Upper lobe of left lung (tissue), 6 donors: ENCODE measurements around the gene RPS4Y2. TPM values are rescaled to one million over a fixed set of nuclear protein-coding genes. Genes with fewer than 3 reads are reported as not detected.

Source experiments
- ATAC-seq, 2 donors: fragments of 200-7000 bp; cut with Tn5 transposase; one replicate each; pipeline ENCODE4 v1.9.1; 2022; ENCODE audit warnings: mild to moderate bottlenecking in 2 of 2, moderate library complexity in 2 of 2; ENCODE audit not compliant: low FRiP score in 2 of 2
- DNase-seq, 2 donors: peaks; one replicate each; pipeline ENCODE4 v3.0.0-alpha.2; 2019 to 2020
- H3K27ac ChIP-seq, 4 donors: fragments of 200-600 bp; sonication (generic); one replicate each; pipeline ENCODE4 v1.5.1; 2016 to 2019
- H3K27me3 ChIP-seq, 4 donors: fragments of 200-600 bp; sonication (generic); one replicate each; pipeline ENCODE4 v1.5.1; 2017 to 2019
- H3K36me3 ChIP-seq, 4 donors: fragments of 200-600 bp; sonication (generic); one replicate each; pipeline ENCODE4 v1.5.1; 2016 to 2019
- H3K4me1 ChIP-seq, 4 donors: fragments of 200-600 bp; sonication (generic); one replicate each; pipeline ENCODE4 v1.5.1; 2018 to 2019
- H3K4me3 ChIP-seq, 4 donors: fragments of 200-600 bp; sonication (generic); one replicate each; pipeline ENCODE4 v1.5.1; 2017 to 2019; ENCODE audit warnings: mild to moderate bottlenecking in 2 of 4, moderate library complexity in 1 of 4
- H3K9me3 ChIP-seq, 4 donors: fragments of 200-600 bp; sonication (generic); one replicate each; pipeline ENCODE4 v1.5.1; 2018 to 2019
- EP300 ChIP-seq, 4 donors: sonication (generic); formaldehyde crosslinking; IDR thresholded peaks; one replicate each; pipeline ENCODE4 v1.5.1; 2017; ENCODE audit warnings: antibody characterized with exemption in 4 of 4, control low read depth in 2 of 4
- POLR2A ChIP-seq, 4 donors: fragments of 450-650 bp; IDR thresholded peaks; one replicate each; pipeline ENCODE4 v1.5.1; 2016 to 2017; ENCODE audit warnings: antibody characterized with exemption in 4 of 4, mild to moderate bottlenecking in 2 of 4
- POLR2AphosphoS5 ChIP-seq, 2 donors: sonication (generic); formaldehyde crosslinking; IDR thresholded peaks; one replicate each; pipeline ENCODE4 v1.5.1; 2017; ENCODE audit warnings: antibody characterized with exemption in 2 of 2
- WGBS, 2 donors: methylation state at CpG; one replicate each; pipeline ENCODE4 v1.1.5; 2017 to 2018; 5-methylcytosine and 5-hydroxymethylcytosine counted together
- total RNA-seq, 6 donors: library from RNA; depleted of rRNA in 4 of 6; stranded (reverse); fragments of >200 nt in 4 of 6; gene quantifications; one replicate each; pipeline versions ENCODE4 v1.1.0 to v1.2.1, GENCODE V29; 2016 to 2021
- TF ChIP-seq, protein P1 (sequence below), 6 experiments: fragments of 450-650 bp in 4 of 6; fragments of 200-600 bp in 2 of 6; sonication (generic) in 2 of 6; IDR thresholded peaks; one replicate each; pipeline ENCODE4 v1.5.1; 2016 to 2019; ENCODE audit warnings: antibody characterized with exemption in 6 of 6
- donor health status: DM: no; HTN: no; CAD: no; lungs with moderate emphysema.
- donor health status: DM: no; HTN: yes; CAD: no; lungs with severe emphysema.

Gene RPS4Y2
- total RNA-seq, 6 donors from 2014 or later: not detected

DNA sequence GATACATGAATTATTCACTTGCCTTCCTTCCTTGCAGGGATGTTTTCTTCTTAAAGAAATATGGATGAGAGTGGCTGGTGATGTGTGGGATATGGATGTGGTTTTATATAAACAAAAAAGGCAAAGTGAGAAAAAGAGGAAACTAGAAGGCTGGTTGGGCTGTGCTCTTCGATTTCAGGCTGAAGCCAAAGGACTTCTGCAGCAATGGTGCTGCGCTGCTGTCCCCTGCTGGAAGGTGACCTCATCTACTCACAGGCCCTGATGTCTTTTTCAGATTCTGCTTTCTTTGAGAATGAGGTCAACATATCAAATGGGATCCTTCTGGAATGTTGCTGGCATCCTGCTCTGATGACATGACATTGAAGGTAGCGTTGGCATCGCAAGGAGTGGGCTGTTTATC is 15.3 kb upstream of the RPS4Y2 start:
- DNase-seq: no peak
- Histone ChIP-seq H3K9me3 (no peaks in the 10 kb centered on the region), H3K36me3 (no peaks in the 10 kb centered on the region), H3K27ac (no peak overlapping the region), H3K27me3 (no peaks in the 10 kb centered on the region), H3K4me3 (no peak overlapping the region), H3K4me1 (no peaks in the 10 kb centered on the region)
- ATAC-seq: peak in 1 of 2 donors; percentile 47
- no peak for TF ChIP-seq POLR2A (IDR thresholded peaks at IDR 0.05)
- TF ChIP-seq, protein P1, sequence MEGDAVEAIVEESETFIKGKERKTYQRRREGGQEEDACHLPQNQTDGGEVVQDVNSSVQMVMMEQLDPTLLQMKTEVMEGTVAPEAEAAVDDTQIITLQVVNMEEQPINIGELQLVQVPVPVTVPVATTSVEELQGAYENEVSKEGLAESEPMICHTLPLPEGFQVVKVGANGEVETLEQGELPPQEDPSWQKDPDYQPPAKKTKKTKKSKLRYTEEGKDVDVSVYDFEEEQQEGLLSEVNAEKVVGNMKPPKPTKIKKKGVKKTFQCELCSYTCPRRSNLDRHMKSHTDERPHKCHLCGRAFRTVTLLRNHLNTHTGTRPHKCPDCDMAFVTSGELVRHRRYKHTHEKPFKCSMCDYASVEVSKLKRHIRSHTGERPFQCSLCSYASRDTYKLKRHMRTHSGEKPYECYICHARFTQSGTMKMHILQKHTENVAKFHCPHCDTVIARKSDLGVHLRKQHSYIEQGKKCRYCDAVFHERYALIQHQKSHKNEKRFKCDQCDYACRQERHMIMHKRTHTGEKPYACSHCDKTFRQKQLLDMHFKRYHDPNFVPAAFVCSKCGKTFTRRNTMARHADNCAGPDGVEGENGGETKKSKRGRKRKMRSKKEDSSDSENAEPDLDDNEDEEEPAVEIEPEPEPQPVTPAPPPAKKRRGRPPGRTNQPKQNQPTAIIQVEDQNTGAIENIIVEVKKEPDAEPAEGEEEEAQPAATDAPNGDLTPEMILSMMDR (IDR thresholded peaks at IDR 0.05): peak in 2 of 6 experiments; percentile 9 to 33
- 44% methylated on average over 4 of the region's 4 CpGs; no CpG with 5 or more reads in 1 of the 2 donors for WGBS, 2 donors

DNA sequence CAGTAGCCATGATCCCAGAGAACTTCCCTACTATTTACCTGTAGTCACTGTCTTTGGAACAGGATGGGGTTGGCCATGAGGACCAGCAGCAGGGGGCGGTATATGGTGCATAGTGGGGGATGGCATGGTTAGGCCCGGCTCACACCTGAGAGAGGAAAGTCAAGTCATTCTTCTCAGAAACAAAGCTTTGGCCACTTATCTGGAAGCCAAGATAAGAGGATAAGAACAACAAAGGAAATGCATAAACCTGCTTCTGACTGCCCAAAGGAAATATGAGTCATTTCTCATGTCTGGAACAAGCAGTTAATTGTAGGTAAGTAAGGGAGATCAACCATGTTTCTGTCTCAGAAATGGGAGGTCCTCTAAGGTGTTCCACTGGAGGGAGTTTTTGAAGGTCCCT is 10.8 kb upstream of the RPS4Y2 start:
- WGBS, 2 donors: 49% methylated on average over 2 of the region's 2 CpGs; no CpG with 5 or more reads in 1 of the 2 donors
- no peak for TF ChIP-seq EP300 (IDR thresholded peaks at IDR 0.05)
- TF ChIP-seq, protein P1 (IDR thresholded peaks at IDR 0.05): no peak
- no peak for TF ChIP-seq POLR2A (IDR thresholded peaks at IDR 0.05)
- no peak for TF ChIP-seq POLR2AphosphoS5 (IDR thresholded peaks at IDR 0.05)

DNA sequence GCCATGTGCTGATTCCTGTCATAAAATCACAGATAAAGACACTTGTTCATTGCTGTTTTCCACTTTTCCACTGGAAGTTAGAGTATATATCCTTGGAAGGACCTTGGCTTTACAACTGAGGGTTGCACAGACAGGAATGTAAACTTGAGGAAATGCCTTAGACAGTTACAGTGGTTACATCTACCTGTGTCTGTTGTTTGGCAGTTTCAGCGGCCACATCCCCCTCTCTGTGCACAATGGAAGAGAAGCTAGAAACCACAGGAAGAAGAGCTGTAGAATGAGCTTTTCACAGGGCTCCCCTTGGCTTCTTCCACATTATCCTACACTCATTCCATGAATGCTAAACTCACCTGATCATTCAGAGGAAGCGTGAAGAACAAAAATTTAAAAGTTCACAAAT is 9.0 kb upstream of the RPS4Y2 start:
- no peak for ATAC-seq

More for the DNA sequence above, 10.8 kb upstream of the RPS4Y2 start:
- H3K9me3 ChIP-seq: no peaks in the 10 kb centered on the region
- no peaks in the 10 kb centered on the region for H3K4me1 ChIP-seq
- H3K36me3 ChIP-seq: no peaks in the 10 kb centered on the region
- H3K27ac ChIP-seq: no peak overlapping the region
- no peak for ATAC-seq
- no peaks in the 10 kb centered on the region for H3K27me3 ChIP-seq
- DNase-seq: no peak
- H3K4me3 ChIP-seq: no peak overlapping the region

DNA sequence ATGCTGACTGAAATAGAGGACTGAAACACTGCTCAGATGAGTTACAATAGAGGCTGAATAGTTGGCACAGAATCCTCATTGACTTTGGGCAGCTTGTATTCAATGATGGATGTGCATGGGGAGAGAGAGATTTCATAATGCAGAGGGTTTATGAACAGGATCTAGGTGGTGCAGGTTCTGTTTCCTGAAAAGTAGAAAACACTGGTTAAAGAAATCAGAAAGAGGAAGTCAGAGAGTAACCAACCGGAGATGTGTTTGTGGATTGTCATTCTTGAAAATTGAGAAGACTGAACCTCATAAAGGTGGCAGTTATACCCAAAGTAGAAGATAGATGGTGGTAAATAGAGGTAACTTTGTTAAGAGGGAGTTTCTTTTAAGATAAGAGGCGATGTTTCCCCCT is 8.0 kb downstream of the RPS4Y2 start:
- no peaks in the 10 kb centered on the region for H3K4me1 ChIP-seq
- H3K36me3 ChIP-seq: no peaks in the 10 kb centered on the region
- TF ChIP-seq POLR2AphosphoS5 (IDR thresholded peaks at IDR 0.05) (no peak), EP300 (IDR thresholded peaks at IDR 0.05) (no peak), POLR2A (IDR thresholded peaks at IDR 0.05) (no peak)
- TF ChIP-seq, protein P1 (IDR thresholded peaks at IDR 0.05): no peak
- H3K9me3 ChIP-seq: no peaks in the 10 kb centered on the region
- ATAC-seq (no peak), DNase-seq (no peak)
- H3K27me3 ChIP-seq: no peaks in the 10 kb centered on the region
- H3K4me3 ChIP-seq: no peak overlapping the region
- no peak overlapping the region for H3K27ac ChIP-seq
- WGBS, 2 donors: 52% methylated on average over 2 of the region's 2 CpGs; no CpG with 5 or more reads in 1 of the 2 donors

More for the DNA sequence above, 9.0 kb upstream of the RPS4Y2 start:
- no peaks in the 10 kb centered on the region for H3K27me3 ChIP-seq
- H3K4me1 ChIP-seq: no peaks in the 10 kb centered on the region
- DNase-seq: no peak
- no peak overlapping the region for H3K4me3 ChIP-seq
- no peaks in the 10 kb centered on the region for H3K9me3 ChIP-seq
- TF ChIP-seq POLR2AphosphoS5 (IDR thresholded peaks at IDR 0.05): no peak
- TF ChIP-seq, protein P1 (IDR thresholded peaks at IDR 0.05): no peak
- TF ChIP-seq POLR2A (IDR thresholded peaks at IDR 0.05): no peak
- no peak for TF ChIP-seq EP300 (IDR thresholded peaks at IDR 0.05)
- H3K36me3 ChIP-seq: no peaks in the 10 kb centered on the region
- no peak overlapping the region for H3K27ac ChIP-seq
- WGBS, 2 donors: 60% methylated on average over 2 of the region's 2 CpGs; no CpG with 5 or more reads in 1 of the 2 donors

DNA sequence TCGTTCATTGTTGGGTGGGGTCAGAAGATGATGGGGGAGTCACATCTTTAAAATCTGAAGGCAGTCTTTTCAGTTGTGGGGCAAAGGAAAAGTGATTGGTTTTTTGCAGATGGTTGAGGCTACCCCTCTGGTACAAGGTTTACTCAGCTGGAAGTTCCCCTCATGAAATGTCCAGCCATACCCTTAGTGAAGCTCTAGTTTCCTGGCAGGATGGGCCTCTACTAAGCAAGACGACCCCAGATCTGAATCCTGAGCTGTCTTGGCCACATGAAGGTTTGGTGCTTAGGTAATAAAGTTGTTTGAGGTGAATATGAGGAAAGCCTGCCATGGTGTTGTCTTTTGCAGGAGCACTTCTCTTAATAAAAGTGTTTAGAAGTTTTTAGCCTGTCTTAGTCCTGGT is 9.2 kb downstream of the RPS4Y2 start:
- no peak for ATAC-seq
- no peaks in the 10 kb centered on the region for H3K4me1 ChIP-seq
- DNase-seq: no peak
- H3K27me3 ChIP-seq: no peaks in the 10 kb centered on the region
- TF ChIP-seq POLR2AphosphoS5 (IDR thresholded peaks at IDR 0.05) (no peak), EP300 (IDR thresholded peaks at IDR 0.05) (no peak), POLR2A (IDR thresholded peaks at IDR 0.05) (no peak)
- TF ChIP-seq, protein P1 (IDR thresholded peaks at IDR 0.05): no peak
- no peak overlapping the region for H3K4me3 ChIP-seq
- no peak overlapping the region for H3K27ac ChIP-seq
- WGBS, 2 donors: no CpG with 5 or more reads among the region's 2 CpGs
- no peaks in the 10 kb centered on the region for H3K9me3 ChIP-seq
- H3K36me3 ChIP-seq: no peaks in the 10 kb centered on the region
